Inflammatory macrophage treated with lipopolysaccharide for 4 hours (primary cell): ENCODE data around the gene FOXI2.

Source experiments
- DNase-seq: peaks from one replicate; pipeline ENCODE4 v3.0.0-alpha.2; 2020

FOXI2 gene

GRCh38 chr10:127744956-127745355, 8.0 kb downstream of the FOXI2 start:
- DNase-seq = no peak

GRCh38 chr10:127745861-127746260, 8.9 kb downstream of the FOXI2 start:
- no peak for DNase-seq

- DNase-seq = peak; percentile 25
Observed at GRCh38 chr10:127755753-127756152, 18.8 kb downstream of the FOXI2 start.

- DNase-seq = no peak
Observed at GRCh38 chr10:127756264-127756663, 19.3 kb downstream of the FOXI2 start.

GRCh38 chr10:127757033-127757432, 20.0 kb downstream of the FOXI2 start:
- DNase-seq = no peak

- no peak for DNase-seq
Observed at GRCh38 chr10:127759276-127759675, 22.3 kb downstream of the FOXI2 start.

GRCh38 chr10:127762925-127763324, 25.9 kb downstream of the FOXI2 start:
- DNase-seq = no peak

- no peak for DNase-seq
Observed at GRCh38 chr10:127774766-127775559, 38.0 kb downstream of the FOXI2 start.

GRCh38 chr10:127776816-127777215, 39.8 kb downstream of the FOXI2 start:
- no peak for DNase-seq

GRCh38 chr10:127781412-127781811, 44.4 kb downstream of the FOXI2 start:
- DNase-seq = no peak

GRCh38 chr10:127787873-127788272, 50.9 kb downstream of the FOXI2 start:
- DNase-seq = no peak

- no peak for DNase-seq
Observed at GRCh38 chr10:127790066-127790624, 53.2 kb downstream of the FOXI2 start.
